PFSK-1 (cell line): Measurements from ENCODE around the gene IGF1R.

ENCODE experiments used
- POLR2AphosphoS5 ChIP-seq: IDR thresholded peaks from 2 replicates; pipeline ENCODE4 v1.6.1; 2012; ENCODE audit warnings: low read depth, mild to moderate bottlenecking, control low read depth, low read length, moderate library complexity
- SIN3A ChIP-seq: IDR thresholded peaks from 2 replicates; pipeline ENCODE4 v1.6.1; 2012; ENCODE audit warnings: mild to moderate bottlenecking, low read length, moderate library complexity, borderline replicate concordance; ENCODE audit not compliant: insufficient read depth
- TAF1 ChIP-seq: IDR thresholded peaks from 2 replicates; pipeline ENCODE4 v1.6.1; 2012; ENCODE audit warnings: low read length, control low read depth, borderline replicate concordance; ENCODE audit not compliant: insufficient read depth
- TF ChIP-seq, protein P1 (sequence below), 2 experiments: IDR thresholded peaks; 2 replicates each; pipeline versions ENCODE4 v1.6.1 to v1.8.0; 2011 to 2012; ENCODE audit warnings: low read depth in 2 of 2, low read length in 2 of 2, control low read depth in 1 of 2, inconsistent platforms in 1 of 2, mild to moderate bottlenecking in 1 of 2, moderate library complexity in 1 of 2; ENCODE audit not compliant: insufficient read depth in 1 of 2

DNA sequence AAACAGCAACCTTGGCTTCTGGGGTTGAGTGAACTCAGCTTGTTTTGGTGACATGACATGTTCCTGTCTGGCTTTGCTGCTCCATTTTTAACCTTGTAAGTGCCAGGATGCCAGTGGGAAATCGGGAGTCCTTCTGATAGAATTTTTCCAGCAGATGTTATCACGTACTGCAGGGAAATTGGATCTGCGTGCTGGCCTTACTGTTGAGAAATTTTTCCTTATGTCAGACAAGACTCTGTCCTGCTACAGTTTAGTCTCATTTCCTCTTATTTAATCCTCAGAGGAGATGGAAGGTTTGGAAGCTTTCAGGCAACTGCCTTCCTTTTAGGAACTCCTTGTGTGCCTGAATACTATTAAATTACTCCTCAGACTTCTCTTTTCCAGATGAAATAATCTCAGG, 278.7 kb downstream of the IGF1R start:
- TF ChIP-seq TAF1 (no peak), SIN3A (no peak), POLR2AphosphoS5 (no peak)
- TF ChIP-seq, protein P1, sequence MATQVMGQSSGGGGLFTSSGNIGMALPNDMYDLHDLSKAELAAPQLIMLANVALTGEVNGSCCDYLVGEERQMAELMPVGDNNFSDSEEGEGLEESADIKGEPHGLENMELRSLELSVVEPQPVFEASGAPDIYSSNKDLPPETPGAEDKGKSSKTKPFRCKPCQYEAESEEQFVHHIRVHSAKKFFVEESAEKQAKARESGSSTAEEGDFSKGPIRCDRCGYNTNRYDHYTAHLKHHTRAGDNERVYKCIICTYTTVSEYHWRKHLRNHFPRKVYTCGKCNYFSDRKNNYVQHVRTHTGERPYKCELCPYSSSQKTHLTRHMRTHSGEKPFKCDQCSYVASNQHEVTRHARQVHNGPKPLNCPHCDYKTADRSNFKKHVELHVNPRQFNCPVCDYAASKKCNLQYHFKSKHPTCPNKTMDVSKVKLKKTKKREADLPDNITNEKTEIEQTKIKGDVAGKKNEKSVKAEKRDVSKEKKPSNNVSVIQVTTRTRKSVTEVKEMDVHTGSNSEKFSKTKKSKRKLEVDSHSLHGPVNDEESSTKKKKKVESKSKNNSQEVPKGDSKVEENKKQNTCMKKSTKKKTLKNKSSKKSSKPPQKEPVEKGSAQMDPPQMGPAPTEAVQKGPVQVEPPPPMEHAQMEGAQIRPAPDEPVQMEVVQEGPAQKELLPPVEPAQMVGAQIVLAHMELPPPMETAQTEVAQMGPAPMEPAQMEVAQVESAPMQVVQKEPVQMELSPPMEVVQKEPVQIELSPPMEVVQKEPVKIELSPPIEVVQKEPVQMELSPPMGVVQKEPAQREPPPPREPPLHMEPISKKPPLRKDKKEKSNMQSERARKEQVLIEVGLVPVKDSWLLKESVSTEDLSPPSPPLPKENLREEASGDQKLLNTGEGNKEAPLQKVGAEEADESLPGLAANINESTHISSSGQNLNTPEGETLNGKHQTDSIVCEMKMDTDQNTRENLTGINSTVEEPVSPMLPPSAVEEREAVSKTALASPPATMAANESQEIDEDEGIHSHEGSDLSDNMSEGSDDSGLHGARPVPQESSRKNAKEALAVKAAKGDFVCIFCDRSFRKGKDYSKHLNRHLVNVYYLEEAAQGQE (IDR thresholded peaks at IDR 0.05; ENCODE audit: insufficient read depth in 1 of 2, low read depth in 2 of 2, low read length in 2 of 2) = no peak
